ENCODE data around the gene ACP2.
A peak's percentile ranks its signal among the peaks of the same experiment; 100 is the strongest.

ACP2 gene

GRCh38 chr11:47249378-47249715 is 733 bp upstream of the ACP2 start:
- H3K27ac ChIP-seq, result peak overlapping the region; percentile 74
- TF ChIP-seq ZFX (IDR thresholded peaks at IDR 0.05; ENCODE audit: borderline replicate concordance), result no peak
- no peak for TF ChIP-seq CTCF (IDR thresholded peaks at IDR 0.05)

- H3K27ac ChIP-seq, result peak overlapping the region; percentile 74
- no peak for TF ChIP-seq ZFX (IDR thresholded peaks at IDR 0.05; ENCODE audit: borderline replicate concordance)
- no peak for TF ChIP-seq CTCF (IDR thresholded peaks at IDR 0.05)
Measured at GRCh38 chr11:47248304-47248663, 330 bp downstream of the ACP2 start.

- H3K27ac ChIP-seq, result no peak overlapping the region
Measured at GRCh38 chr11:47247502-47247901, 1.1 kb downstream of the ACP2 start.

GRCh38 chr11:47245611-47246357 is 2.8 kb downstream of the ACP2 start:
- TF ChIP-seq ZFX (IDR thresholded peaks at IDR 0.05; ENCODE audit: borderline replicate concordance) (no peak), CTCF (IDR thresholded peaks at IDR 0.05) (no peak)
- no peak overlapping the region for H3K27ac ChIP-seq

More at GRCh38 chr11:47247502-47247901, 1.1 kb downstream of the ACP2 start:
- TF ChIP-seq ZFX (IDR thresholded peaks at IDR 0.05; ENCODE audit: borderline replicate concordance), result no peak
- TF ChIP-seq CTCF (IDR thresholded peaks at IDR 0.05), result no peak

- H3K27ac ChIP-seq, result peak overlapping the region; percentile 70; the same call in 1 of the 2 replicates
- TF ChIP-seq ZFX (IDR thresholded peaks at IDR 0.05; ENCODE audit: borderline replicate concordance), result no peak
- TF ChIP-seq CTCF (IDR thresholded peaks at IDR 0.05), result no peak
Measured at GRCh38 chr11:47244448-47245350, 3.9 kb downstream of the ACP2 start.

- TF ChIP-seq CTCF (IDR thresholded peaks at IDR 0.05), result no peak
- TF ChIP-seq ZFX (IDR thresholded peaks at IDR 0.05; ENCODE audit: borderline replicate concordance), result no peak
- peak overlapping the region; percentile 70 for H3K27ac ChIP-seq
Measured at GRCh38 chr11:47243454-47243853, 5.2 kb downstream of the ACP2 start.

Data from 22Rv1 (cell line).